ENCODE data around the gene MYRIP.
"Not testable (repeated sequence)": the region's sequence is repeated elsewhere in the genome, so short reads cannot be mapped to it uniquely, and the experiment has no call there.

Gene MYRIP

GRCh38 chr3:40129510-40129909, 320.1 kb downstream of the MYRIP start:
- no peak for DNase-seq (ENCODE audit: low read depth in 2 of 2)

GRCh38 chr3:40129981-40130380, 320.6 kb downstream of the MYRIP start:
- no peak for DNase-seq (ENCODE audit: low read depth in 2 of 2)

- no peak for DNase-seq (ENCODE audit: low read depth in 2 of 2)
Measured at GRCh38 chr3:40130721-40131120, 321.3 kb downstream of the MYRIP start.

- not testable (repeated sequence) for DNase-seq (ENCODE audit: low read depth in 2 of 2)
Measured at GRCh38 chr3:40133886-40134575, 324.6 kb downstream of the MYRIP start.

- DNase-seq (ENCODE audit: low read depth in 2 of 2) = no peak
Measured at GRCh38 chr3:40137591-40138295, 328.3 kb downstream of the MYRIP start.

- no peak for DNase-seq (ENCODE audit: low read depth in 2 of 2)
Measured at GRCh38 chr3:40143283-40144090, 334.1 kb downstream of the MYRIP start.

GRCh38 chr3:40148827-40149226, 339.4 kb downstream of the MYRIP start:
- DNase-seq (ENCODE audit: low read depth in 2 of 2) = no peak

GRCh38 chr3:40152482-40153133, 343.2 kb downstream of the MYRIP start:
- DNase-seq (ENCODE audit: low read depth in 2 of 2) = no peak

- DNase-seq (ENCODE audit: low read depth in 2 of 2) = no peak
Measured at GRCh38 chr3:40160933-40161332, 351.5 kb downstream of the MYRIP start.

- DNase-seq (ENCODE audit: low read depth in 2 of 2) = no peak
Measured at GRCh38 chr3:40162616-40163015, 353.2 kb downstream of the MYRIP start.

- DNase-seq (ENCODE audit: low read depth in 2 of 2) = no peak
Measured at GRCh38 chr3:40166997-40167396, 357.6 kb downstream of the MYRIP start.

GRCh38 chr3:40167958-40168357, 358.5 kb downstream of the MYRIP start:
- DNase-seq (ENCODE audit: low read depth in 2 of 2) = no peak

- DNase-seq (ENCODE audit: low read depth in 2 of 2) = no peak
Measured at GRCh38 chr3:40169983-40170382, 360.6 kb downstream of the MYRIP start.

- no peak for DNase-seq (ENCODE audit: low read depth in 2 of 2)
Measured at GRCh38 chr3:40170395-40170794, 361.0 kb downstream of the MYRIP start.

- DNase-seq (ENCODE audit: low read depth in 2 of 2) = no peak
Measured at GRCh38 chr3:40172560-40172959, 363.2 kb downstream of the MYRIP start.

- no peak for DNase-seq (ENCODE audit: low read depth in 2 of 2)
Measured at GRCh38 chr3:40173227-40173721, 363.9 kb downstream of the MYRIP start.

GRCh38 chr3:40178012-40178594, 368.7 kb downstream of the MYRIP start:
- DNase-seq (ENCODE audit: low read depth in 2 of 2) = no peak

- peak; percentile 7 to 16 for DNase-seq (ENCODE audit: low read depth in 2 of 2)
Measured at GRCh38 chr3:40179016-40179415, 369.6 kb downstream of the MYRIP start.

- no peak for DNase-seq (ENCODE audit: low read depth in 2 of 2)
Measured at GRCh38 chr3:40181182-40181581, 371.8 kb downstream of the MYRIP start.

GRCh38 chr3:40185029-40185695, 375.8 kb downstream of the MYRIP start:
- DNase-seq (ENCODE audit: low read depth in 2 of 2) = no peak

GRCh38 chr3:40186508-40186907, 377.1 kb downstream of the MYRIP start:
- DNase-seq (ENCODE audit: low read depth in 2 of 2) = no peak
